ACC112 (cell line): ENCODE data around the gene PTPRU.

ENCODE experiments used
- H2AFZ ChIP-seq: fragments of 200-600 bp; sonication (generic); one replicate; pipeline ENCODE4 v1.6.0; 2017; ENCODE audit warnings: antibody characterized with exemption, low read length; ENCODE audit not compliant: unreplicated experiment
- H3K27ac ChIP-seq: fragments of 200-600 bp; sonication (generic); 2 replicates; pipeline ENCODE4 v1.5.1; 2014; ENCODE audit warnings: low read depth, mild to moderate bottlenecking, antibody characterized with exemption, low read length, moderate library complexity
- H3K27me3 ChIP-seq: fragments of 200-600 bp; sonication (generic); 2 replicates; pipeline ENCODE4 v1.6.1; 2014; ENCODE audit warnings: mild to moderate bottlenecking, antibody characterized with exemption, low read length, moderate library complexity, mixed read lengths; ENCODE audit not compliant: insufficient read depth
- H3K36me3 ChIP-seq: fragments of 200-600 bp; sonication (generic); 2 replicates; pipeline ENCODE4 v1.6.1; 2016; ENCODE audit warnings: mild to moderate bottlenecking, antibody characterized with exemption, low read length, moderate library complexity, mixed read lengths; ENCODE audit not compliant: insufficient read depth
- H3K4me1 ChIP-seq: fragments of 200-600 bp; sonication (generic); one replicate; pipeline ENCODE4 v1.6.1; 2016; ENCODE audit warnings: low read length, mixed read lengths; ENCODE audit not compliant: insufficient read depth, unreplicated experiment, control insufficient read depth
- H3K4me3 ChIP-seq: fragments of 200-600 bp; sonication (generic); 2 replicates; pipeline ENCODE4 v1.5.1; 2014; ENCODE audit warnings: mild to moderate bottlenecking, low read depth, low read length
- H3K79me2 ChIP-seq: fragments of 200-600 bp; sonication (generic); one replicate; pipeline ENCODE4 v1.6.0; 2016; ENCODE audit warnings: low read length; ENCODE audit not compliant: control insufficient read depth, unreplicated experiment, insufficient read depth

PTPRU gene

GRCh38 chr1:29267321-29268070 is 31.2 kb downstream of the PTPRU start:
- H2AFZ ChIP-seq: no peak overlapping the region
- H3K27me3 ChIP-seq: 0 out of 2 replicates have a peak, but pooled peaks cover 3% of the 10 kb centered on the region
- H3K27ac ChIP-seq: no peak overlapping the region
- H3K36me3 ChIP-seq: no peaks in the 10 kb centered on the region
- H3K79me2 ChIP-seq: no peaks in the 10 kb centered on the region
- H3K4me3 ChIP-seq: no peak overlapping the region
- H3K4me1 ChIP-seq: peaks cover 18% of the 10 kb centered on the region

- H2AFZ ChIP-seq: no peak overlapping the region
- no peak overlapping the region for H3K27ac ChIP-seq
- H3K79me2 ChIP-seq: no peaks in the 10 kb centered on the region
- no peak overlapping the region for H3K4me3 ChIP-seq
- no peaks in the 10 kb centered on the region for H3K36me3 ChIP-seq
- H3K4me1 ChIP-seq: peaks cover 18% of the 10 kb centered on the region
- 0 out of 2 replicates have a peak, but pooled peaks cover 3% of the 10 kb centered on the region for H3K27me3 ChIP-seq
Observed at GRCh38 chr1:29269382-29269781, 33.1 kb downstream of the PTPRU start.

GRCh38 chr1:29270929-29271521 is 34.7 kb downstream of the PTPRU start:
- Histone ChIP-seq H3K36me3 (no peaks in the 10 kb centered on the region), H3K27ac (no peak overlapping the region), H3K79me2 (no peaks in the 10 kb centered on the region), H3K4me1 (peaks cover 15% of the 10 kb centered on the region), H2AFZ (no peak overlapping the region), H3K4me3 (no peak overlapping the region), H3K27me3 (0 out of 2 replicates have a peak, but pooled peaks cover 3% of the 10 kb centered on the region)

GRCh38 chr1:29271724-29272123 is 35.4 kb downstream of the PTPRU start:
- no peak overlapping the region for H3K27ac ChIP-seq
- H3K4me1 ChIP-seq: peaks cover 15% of the 10 kb centered on the region
- H2AFZ ChIP-seq: peak overlapping the region; percentile 30
- H3K27me3 ChIP-seq: 0 out of 2 replicates have a peak, but pooled peaks cover 3% of the 10 kb centered on the region
- no peaks in the 10 kb centered on the region for H3K79me2 ChIP-seq
- H3K36me3 ChIP-seq: no peaks in the 10 kb centered on the region
- no peak overlapping the region for H3K4me3 ChIP-seq

- 0 out of 2 replicates have a peak, but pooled peaks cover 3% of the 10 kb centered on the region for H3K27me3 ChIP-seq
- H2AFZ ChIP-seq: no peak overlapping the region
- H3K4me1 ChIP-seq: peaks cover 15% of the 10 kb centered on the region
- no peaks in the 10 kb centered on the region for H3K36me3 ChIP-seq
- no peak overlapping the region for H3K27ac ChIP-seq
- no peaks in the 10 kb centered on the region for H3K79me2 ChIP-seq
- no peak overlapping the region for H3K4me3 ChIP-seq
Observed at GRCh38 chr1:29272147-29272907, 36.0 kb downstream of the PTPRU start.

GRCh38 chr1:29275435-29275834 is 39.1 kb downstream of the PTPRU start:
- no peak overlapping the region for H2AFZ ChIP-seq
- no peaks in the 10 kb centered on the region for H3K27me3 ChIP-seq
- H3K4me3 ChIP-seq: no peak overlapping the region
- H3K27ac ChIP-seq: no peak overlapping the region
- no peaks in the 10 kb centered on the region for H3K36me3 ChIP-seq
- no peaks in the 10 kb centered on the region for H3K79me2 ChIP-seq
- peaks cover 20% of the 10 kb centered on the region for H3K4me1 ChIP-seq

GRCh38 chr1:29278124-29278523 is 41.8 kb downstream of the PTPRU start:
- Histone ChIP-seq H3K27ac (no peak overlapping the region), H2AFZ (no peak overlapping the region), H3K79me2 (no peaks in the 10 kb centered on the region), H3K4me1 (peaks cover 15% of the 10 kb centered on the region), H3K36me3 (no peaks in the 10 kb centered on the region), H3K27me3 (no peaks in the 10 kb centered on the region), H3K4me3 (no peak overlapping the region)

GRCh38 chr1:29279406-29279805 is 43.1 kb downstream of the PTPRU start:
- H3K27ac ChIP-seq: no peak overlapping the region
- H2AFZ ChIP-seq: no peak overlapping the region
- no peaks in the 10 kb centered on the region for H3K79me2 ChIP-seq
- no peaks in the 10 kb centered on the region for H3K36me3 ChIP-seq
- no peak overlapping the region for H3K4me3 ChIP-seq
- peaks cover 15% of the 10 kb centered on the region for H3K4me1 ChIP-seq
- no peaks in the 10 kb centered on the region for H3K27me3 ChIP-seq

- Histone ChIP-seq H3K27me3 (no peaks in the 10 kb centered on the region), H2AFZ (no peak overlapping the region), H3K36me3 (no peaks in the 10 kb centered on the region), H3K27ac (no peak overlapping the region), H3K4me1 (peaks cover 15% of the 10 kb centered on the region), H3K79me2 (no peaks in the 10 kb centered on the region), H3K4me3 (no peak overlapping the region)
Observed at GRCh38 chr1:29279951-29280391, 43.6 kb downstream of the PTPRU start.

GRCh38 chr1:29280409-29281131 is 44.2 kb downstream of the PTPRU start:
- Histone ChIP-seq H3K27ac (no peak overlapping the region), H3K36me3 (no peaks in the 10 kb centered on the region), H2AFZ (no peak overlapping the region), H3K4me3 (no peak overlapping the region), H3K27me3 (no peaks in the 10 kb centered on the region), H3K4me1 (peaks cover 15% of the 10 kb centered on the region), H3K79me2 (no peaks in the 10 kb centered on the region)
